K562 (cell line): ENCODE results near the gene HSD17B12. TPM values are rescaled to one million over a fixed set of nuclear protein-coding genes. Genes with fewer than 3 reads are reported as not detected.

Experiments
- CHCHD3 ChIP-seq: fragments of 250-450 bp; sonication (Bioruptor Pico); IDR thresholded peaks from 2 replicates; pipeline ENCODE4 v2.1.2; 2022; ENCODE audit warnings: mild to moderate bottlenecking
- CSDE1 ChIP-seq, 2 experiments: fragments of 450-650 bp; IDR thresholded peaks; 2 replicates each; pipeline ENCODE4 v1.6.1; 2016; ENCODE audit warnings: mild to moderate bottlenecking in 1 of 2
- FOXJ2 ChIP-seq: fragments of 200-800 bp; sonication (Bioruptor generic); IDR thresholded peaks from 2 replicates; pipeline ENCODE4 v1.6.1; 2016; ENCODE audit warnings: missing genetic modification characterization, missing compliant biosample characterization
- HCFC1 ChIP-seq: IDR thresholded peaks from 2 replicates; pipeline ENCODE4 v1.6.1; 2012; ENCODE audit warnings: low read depth, low read length, improper control_type of control experiment
- HDAC6 ChIP-seq: IDR thresholded peaks from 2 replicates; pipeline ENCODE4 v1.6.1; 2012; ENCODE audit warnings: low read depth, mild to moderate bottlenecking, control low read depth, inconsistent platforms, low read length, moderate library complexity
- MYBL2 ChIP-seq, 2 experiments: fragments of 450-650 bp in 1 of 2; sonication (generic) in 1 of 2; formaldehyde crosslinking in 1 of 2; IDR thresholded peaks; 2 replicates each; pipeline versions ENCODE4 v1.6.1 to v1.8.1; 2017 to 2022; ENCODE audit warnings: borderline replicate concordance in 1 of 2, inconsistent platforms in 1 of 2, low read depth in 1 of 2, mild to moderate bottlenecking in 1 of 2, missing genetic modification reagents in 1 of 2, moderate library complexity in 1 of 2
- MYC ChIP-seq, 2 experiments: fragments of 250-450 bp in 1 of 2; sonication (Bioruptor Pico) in 1 of 2; IDR thresholded peaks; 2 replicates each; pipeline versions ENCODE4 v1.5.1 to v1.6.1; 2012 to 2021; ENCODE audit warnings: low read depth in 2 of 2, borderline replicate concordance in 1 of 2, improper control_type of control experiment in 1 of 2, low read length in 1 of 2, mild to moderate bottlenecking in 1 of 2, moderate library complexity in 1 of 2
- POLR2A ChIP-seq: fragments of 450-650 bp; conservative IDR thresholded peaks from 2 replicates; pipeline ENCODE4 v1.6.1; 2016
- PRPF4 ChIP-seq: fragments of 200-400 bp; formaldehyde crosslinking; IDR thresholded peaks from one replicate; pipeline ENCODE4 v1.6.1; 2017; ENCODE audit warnings: low read length, low read depth, mild to moderate bottlenecking; ENCODE audit not compliant: insufficient read depth, poor library complexity, severe bottlenecking
- SAFB ChIP-seq: fragments of 200-400 bp; formaldehyde crosslinking; IDR thresholded peaks from 2 replicates; pipeline ENCODE4 v1.6.1; 2017; ENCODE audit warnings: low read depth, low read length, borderline replicate concordance
- SMARCA5 ChIP-seq: fragments of 450-650 bp; IDR thresholded peaks from 2 replicates; pipeline ENCODE4 v1.6.1; 2016
- TARDBP ChIP-seq: fragments of 450-650 bp; IDR thresholded peaks from 2 replicates; pipeline ENCODE4 v1.6.1; 2016
- ZNF785 ChIP-seq: fragments of 250-450 bp; sonication (Bioruptor Pico); IDR thresholded peaks from 2 replicates; pipeline ENCODE4 v1.4.0; 2020; ENCODE audit warnings: mild to moderate bottlenecking
- ZNF79 ChIP-seq: fragments of 250-450 bp; sonication (Bioruptor Pico); IDR thresholded peaks from 2 replicates; pipeline ENCODE4 v1.4.0; 2020; ENCODE audit warnings: low read depth, mild to moderate bottlenecking, moderate library complexity
- polyA plus RNA-seq, 8 experiments: library from polyadenylated mRNA; depleted of rRNA in 4 of 8; stranded (reverse) in 5 of 8; unstranded in 3 of 8; fragments of >200 nt; fragmentation: Nextera tagmentation in 2 of 8; fragmentation: Illumina TruSeq in 1 of 8; extraction: Ambion mirVana in 2 of 8; extraction: Trizol in 1 of 8; gene quantifications; 2 replicates each; pipeline versions ENCODE4 v1.2.1 to v1.2.3, GENCODE V29; 2011 to 2014; ENCODE audit warnings: inconsistent platforms in 1 of 8, missing spikeins in 1 of 8
- total RNA-seq, 7 experiments: library from RNA; depleted of rRNA in 6 of 7; stranded (reverse); fragments of >200 nt in 6 of 7; fragmentation: Illumina TruSeq in 2 of 7; extraction: Trizol in 2 of 7; gene quantifications; 2 replicates each; pipeline versions ENCODE4 v1.2.1 to v1.2.3, GENCODE V29; 2011 to 2021; ENCODE audit warnings: low replicate concordance in 1 of 7
- TF ChIP-seq, protein P1 (sequence below): fragments of 450-650 bp; IDR thresholded peaks from 2 replicates; pipeline ENCODE4 v1.6.1; 2017; ENCODE audit warnings: antibody characterized with exemption
- TF ChIP-seq, protein P2 (sequence below), 2 experiments: IDR thresholded peaks in 1 of 2; conservative IDR thresholded peaks in 1 of 2; 2 replicates each; pipeline ENCODE4 v1.6.1; 2016; ENCODE audit warnings: low read depth in 2 of 2, mild to moderate bottlenecking in 1 of 2, missing compliant biosample characterization in 1 of 2, missing genetic modification characterization in 1 of 2, moderate library complexity in 1 of 2
- TF ChIP-seq, protein P3 (sequence below): fragments of 450-650 bp; IDR thresholded peaks from 2 replicates; pipeline ENCODE4 v1.6.1; 2016; ENCODE audit warnings: missing biosample characterization, missing genetic modification characterization
- TF ChIP-seq, protein P4 (sequence below): fragments of 250-450 bp; sonication (Bioruptor Pico); IDR thresholded peaks from 2 replicates; pipeline ENCODE4 v1.4.0; 2020; ENCODE audit warnings: mild to moderate bottlenecking, moderate library complexity

HSD17B12 gene
- total and polyA plus RNA-seq, 9 of the 15 experiments (the other 6 are each of a cell fraction or from before 2014, with no cell fraction given), result 9.1 to 34.5 (median 23.3) TPM

DNA sequence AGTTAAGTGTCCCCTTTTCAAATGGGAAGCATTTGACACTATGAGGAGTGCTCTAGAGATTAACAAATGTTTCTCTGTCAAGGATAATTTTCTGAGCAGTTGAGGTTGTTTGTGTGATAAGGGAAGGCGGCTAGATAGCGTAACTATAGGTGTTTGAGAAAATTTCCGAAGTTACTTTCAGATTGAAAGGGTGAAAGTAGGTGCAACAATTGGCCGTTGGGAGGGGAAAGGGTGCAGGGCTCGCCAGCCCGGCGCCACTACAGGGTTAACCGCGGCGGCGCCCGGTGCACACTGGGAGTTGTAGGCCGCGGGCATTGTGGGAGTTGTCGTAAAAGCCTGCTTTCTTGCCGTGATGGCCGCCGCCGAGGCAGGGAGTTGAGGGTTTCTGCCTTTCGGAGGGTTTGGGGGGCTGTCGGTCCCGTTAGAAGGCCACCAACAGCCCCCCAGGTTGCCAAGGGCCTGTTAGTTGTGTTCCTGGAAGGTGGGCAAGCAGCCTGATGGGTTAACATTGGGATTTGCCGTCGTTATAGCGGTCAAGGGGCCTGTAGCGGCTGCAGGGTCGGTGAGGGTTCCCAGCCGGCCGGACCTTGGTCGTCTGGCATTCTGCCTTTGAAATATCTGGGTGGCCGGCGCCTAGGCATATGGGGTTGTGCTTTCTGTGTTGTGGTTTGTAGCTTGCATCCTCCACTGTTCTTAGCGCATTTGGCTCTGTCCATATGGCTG is 36.5 kb upstream of the HSD17B12 start (continued):
- TF ChIP-seq, protein P1, sequence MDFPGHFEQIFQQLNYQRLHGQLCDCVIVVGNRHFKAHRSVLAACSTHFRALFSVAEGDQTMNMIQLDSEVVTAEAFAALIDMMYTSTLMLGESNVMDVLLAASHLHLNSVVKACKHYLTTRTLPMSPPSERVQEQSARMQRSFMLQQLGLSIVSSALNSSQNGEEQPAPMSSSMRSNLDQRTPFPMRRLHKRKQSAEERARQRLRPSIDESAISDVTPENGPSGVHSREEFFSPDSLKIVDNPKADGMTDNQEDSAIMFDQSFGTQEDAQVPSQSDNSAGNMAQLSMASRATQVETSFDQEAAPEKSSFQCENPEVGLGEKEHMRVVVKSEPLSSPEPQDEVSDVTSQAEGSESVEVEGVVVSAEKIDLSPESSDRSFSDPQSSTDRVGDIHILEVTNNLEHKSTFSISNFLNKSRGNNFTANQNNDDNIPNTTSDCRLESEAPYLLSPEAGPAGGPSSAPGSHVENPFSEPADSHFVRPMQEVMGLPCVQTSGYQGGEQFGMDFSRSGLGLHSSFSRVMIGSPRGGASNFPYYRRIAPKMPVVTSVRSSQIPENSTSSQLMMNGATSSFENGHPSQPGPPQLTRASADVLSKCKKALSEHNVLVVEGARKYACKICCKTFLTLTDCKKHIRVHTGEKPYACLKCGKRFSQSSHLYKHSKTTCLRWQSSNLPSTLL, result no peak
- TF ChIP-seq ZNF785, result no peak
- TF ChIP-seq HCFC1, result peak; percentile 96
- TF ChIP-seq SMARCA5, result no peak
- no peak for TF ChIP-seq TARDBP
- TF ChIP-seq, protein P2, sequence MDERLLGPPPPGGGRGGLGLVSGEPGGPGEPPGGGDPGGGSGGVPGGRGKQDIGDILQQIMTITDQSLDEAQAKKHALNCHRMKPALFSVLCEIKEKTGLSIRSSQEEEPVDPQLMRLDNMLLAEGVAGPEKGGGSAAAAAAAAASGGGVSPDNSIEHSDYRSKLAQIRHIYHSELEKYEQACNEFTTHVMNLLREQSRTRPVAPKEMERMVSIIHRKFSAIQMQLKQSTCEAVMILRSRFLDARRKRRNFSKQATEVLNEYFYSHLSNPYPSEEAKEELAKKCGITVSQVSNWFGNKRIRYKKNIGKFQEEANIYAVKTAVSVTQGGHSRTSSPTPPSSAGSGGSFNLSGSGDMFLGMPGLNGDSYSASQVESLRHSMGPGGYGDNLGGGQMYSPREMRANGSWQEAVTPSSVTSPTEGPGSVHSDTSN (CRISPR knock-in tag; IDR thresholded peaks at IDR 0.05; ENCODE audit: low read depth), result no peak
- TF ChIP-seq, protein P2 (tag; conservative IDR thresholded peaks at IDR 0.05; ENCODE audit: low read depth), result no peak
- 0 out of 2 replicates have a peak, but pooled peaks have one; percentile 6 for TF ChIP-seq SAFB
- no peak for TF ChIP-seq ZNF79 (CRISPR knock-in tag)
- TF ChIP-seq MYBL2 (IDR thresholded peaks at IDR 0.05; ENCODE audit: low read depth), result peak; percentile 49
- no peak for TF ChIP-seq MYBL2 (CRISPR knock-in tag; IDR thresholded peaks at IDR 0.05; ENCODE audit: borderline replicate concordance)
- no peak for TF ChIP-seq CHCHD3 (CRISPR knock-in tag)
- TF ChIP-seq, protein P3, sequence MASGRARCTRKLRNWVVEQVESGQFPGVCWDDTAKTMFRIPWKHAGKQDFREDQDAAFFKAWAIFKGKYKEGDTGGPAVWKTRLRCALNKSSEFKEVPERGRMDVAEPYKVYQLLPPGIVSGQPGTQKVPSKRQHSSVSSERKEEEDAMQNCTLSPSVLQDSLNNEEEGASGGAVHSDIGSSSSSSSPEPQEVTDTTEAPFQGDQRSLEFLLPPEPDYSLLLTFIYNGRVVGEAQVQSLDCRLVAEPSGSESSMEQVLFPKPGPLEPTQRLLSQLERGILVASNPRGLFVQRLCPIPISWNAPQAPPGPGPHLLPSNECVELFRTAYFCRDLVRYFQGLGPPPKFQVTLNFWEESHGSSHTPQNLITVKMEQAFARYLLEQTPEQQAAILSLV, result no peak
- TF ChIP-seq, protein P4, sequence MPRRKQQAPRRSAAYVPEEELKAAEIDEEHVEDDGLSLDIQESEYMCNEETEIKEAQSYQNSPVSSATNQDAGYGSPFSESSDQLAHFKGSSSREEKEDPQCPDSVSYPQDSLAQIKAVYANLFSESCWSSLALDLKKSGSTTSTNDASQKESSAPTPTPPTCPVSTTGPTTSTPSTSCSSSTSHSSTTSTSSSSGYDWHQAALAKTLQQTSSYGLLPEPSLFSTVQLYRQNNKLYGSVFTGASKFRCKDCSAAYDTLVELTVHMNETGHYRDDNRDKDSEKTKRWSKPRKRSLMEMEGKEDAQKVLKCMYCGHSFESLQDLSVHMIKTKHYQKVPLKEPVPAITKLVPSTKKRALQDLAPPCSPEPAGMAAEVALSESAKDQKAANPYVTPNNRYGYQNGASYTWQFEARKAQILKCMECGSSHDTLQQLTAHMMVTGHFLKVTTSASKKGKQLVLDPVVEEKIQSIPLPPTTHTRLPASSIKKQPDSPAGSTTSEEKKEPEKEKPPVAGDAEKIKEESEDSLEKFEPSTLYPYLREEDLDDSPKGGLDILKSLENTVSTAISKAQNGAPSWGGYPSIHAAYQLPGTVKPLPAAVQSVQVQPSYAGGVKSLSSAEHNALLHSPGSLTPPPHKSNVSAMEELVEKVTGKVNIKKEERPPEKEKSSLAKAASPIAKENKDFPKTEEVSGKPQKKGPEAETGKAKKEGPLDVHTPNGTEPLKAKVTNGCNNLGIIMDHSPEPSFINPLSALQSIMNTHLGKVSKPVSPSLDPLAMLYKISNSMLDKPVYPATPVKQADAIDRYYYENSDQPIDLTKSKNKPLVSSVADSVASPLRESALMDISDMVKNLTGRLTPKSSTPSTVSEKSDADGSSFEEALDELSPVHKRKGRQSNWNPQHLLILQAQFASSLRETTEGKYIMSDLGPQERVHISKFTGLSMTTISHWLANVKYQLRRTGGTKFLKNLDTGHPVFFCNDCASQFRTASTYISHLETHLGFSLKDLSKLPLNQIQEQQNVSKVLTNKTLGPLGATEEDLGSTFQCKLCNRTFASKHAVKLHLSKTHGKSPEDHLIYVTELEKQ (CRISPR knock-in tag), result no peak
- no peak for TF ChIP-seq PRPF4
- TF ChIP-seq POLR2A, result peak; percentile 85
- peak; percentile 67; the same call in 1 of the 2 replicates for TF ChIP-seq FOXJ2 (tag)
- TF ChIP-seq CSDE1 (IDR thresholded peaks at IDR 0.05), result no peak
- TF ChIP-seq HDAC6, result no peak
- TF ChIP-seq MYC (IDR thresholded peaks at IDR 0.05; ENCODE audit: low read depth, low read length), result peak; percentile 28; the same call in 1 of the 2 replicates
- TF ChIP-seq MYC (CRISPR knock-in tag; IDR thresholded peaks at IDR 0.05; ENCODE audit: borderline replicate concordance, low read depth), result no peak
